Activated T-cell treated with anti-CD3 and anti-CD28 coated beads for 1 hour (primary cell): ENCODE measurements around the gene PCBP3.
A peak's percentile ranks its signal among the peaks of the same experiment; 100 is the strongest.
"Not testable (repeated sequence)": the region's sequence is repeated elsewhere in the genome, so short reads cannot be mapped to it uniquely, and the experiment has no call there.

Source experiments
- DNase-seq: peaks from one replicate; pipeline ENCODE4 v3.0.0-alpha.2; 2020; ENCODE audit warnings: low read depth

Gene PCBP3

GRCh38 chr21:45613396-45613795 is 30.1 kb upstream of the PCBP3 start:
- DNase-seq, result no peak

GRCh38 chr21:45613881-45614280 is 29.6 kb upstream of the PCBP3 start:
- DNase-seq, result no peak

- peak; percentile 75 for DNase-seq
These were observed 28.3 kb upstream of the PCBP3 start for GRCh38 chr21:45615145-45615711.

- DNase-seq, result no peak
These were observed 26.3 kb upstream of the PCBP3 start for GRCh38 chr21:45617021-45617921.

GRCh38 chr21:45618287-45618686 is 25.2 kb upstream of the PCBP3 start:
- DNase-seq, result no peak

- DNase-seq, result no peak
These were observed 24.6 kb upstream of the PCBP3 start for GRCh38 chr21:45618846-45619485.

GRCh38 chr21:45620201-45620923 is 23.2 kb upstream of the PCBP3 start:
- DNase-seq, result no peak

- not testable (repeated sequence) for DNase-seq
These were observed 21.8 kb upstream of the PCBP3 start for GRCh38 chr21:45621435-45622331.

- no peak for DNase-seq
These were observed 21.0 kb upstream of the PCBP3 start for GRCh38 chr21:45622416-45623097.

GRCh38 chr21:45623436-45623835 is 20.1 kb upstream of the PCBP3 start:
- no peak for DNase-seq

GRCh38 chr21:45626127-45626526 is 17.4 kb upstream of the PCBP3 start:
- DNase-seq, result not testable (repeated sequence)

GRCh38 chr21:45629046-45629981 is 14.2 kb upstream of the PCBP3 start:
- no peak for DNase-seq

- no peak for DNase-seq
These were observed 13.3 kb upstream of the PCBP3 start for GRCh38 chr21:45630066-45630694.

- no peak for DNase-seq
These were observed 12.6 kb upstream of the PCBP3 start for GRCh38 chr21:45630876-45631275.

- no peak for DNase-seq
These were observed 12.0 kb upstream of the PCBP3 start for GRCh38 chr21:45631540-45631939.

- no peak for DNase-seq
These were observed 11.4 kb upstream of the PCBP3 start for GRCh38 chr21:45632160-45632559.

- no peak for DNase-seq
These were observed 10.8 kb upstream of the PCBP3 start for GRCh38 chr21:45632637-45633251.

GRCh38 chr21:45634511-45635183 is 8.9 kb upstream of the PCBP3 start:
- no peak for DNase-seq
